HG03025 (cell line): ENCODE measurements around the gene KIF1A.

ENCODE experiments used
- ATAC-seq: cut with Tn5 transposase; IDR thresholded peaks from one replicate; pipeline ENCODE4 v1.9.1; 2021; ENCODE audit warnings: mild to moderate bottlenecking, moderate library complexity; ENCODE audit not compliant: unreplicated experiment, low FRiP score

Gene KIF1A

DNA sequence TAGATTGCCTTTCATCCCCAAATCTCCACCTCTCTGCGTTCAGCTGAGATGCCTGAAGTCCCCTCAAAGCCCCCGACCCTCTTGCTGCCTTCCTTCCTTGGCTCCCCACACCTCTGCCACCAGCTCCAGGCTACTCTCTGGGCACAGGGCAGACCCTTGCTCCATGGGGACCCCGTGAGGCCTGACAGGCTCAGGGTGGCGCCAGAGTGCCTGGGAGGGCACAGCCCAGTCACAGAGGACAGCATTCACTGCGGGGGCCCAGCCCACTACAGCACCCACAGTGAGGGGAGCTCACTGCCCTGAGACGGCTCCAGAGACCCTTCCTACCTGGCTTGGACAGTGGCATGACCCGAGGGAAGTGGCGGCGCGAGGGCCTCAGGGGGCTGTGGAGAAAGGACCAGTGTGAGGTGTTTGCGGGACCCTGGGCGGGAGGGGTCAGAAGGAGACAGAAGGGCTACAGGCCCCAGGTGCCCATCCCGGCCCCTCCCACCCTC lies 77.4 kb downstream of the KIF1A start:
- ATAC-seq, result no peak

DNA sequence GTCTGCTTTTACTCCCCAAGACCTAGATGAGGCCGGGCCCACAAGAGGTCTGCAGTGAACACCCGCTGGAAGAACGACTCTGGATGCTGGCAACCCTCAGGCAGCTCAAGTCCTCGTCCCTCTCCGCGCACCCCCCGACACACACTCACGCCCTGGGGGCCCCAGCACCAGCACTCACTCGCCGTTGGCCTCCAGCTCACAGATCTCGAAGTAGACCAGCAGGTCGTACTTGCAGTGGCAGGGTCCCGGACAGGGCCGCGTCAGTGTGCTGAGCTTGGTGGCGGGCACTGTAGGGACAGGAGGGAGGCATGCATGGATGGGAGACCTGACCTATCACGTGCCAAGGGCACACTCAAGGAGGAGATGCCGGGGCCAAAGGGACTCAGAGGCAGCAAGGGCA lies 78.9 kb downstream of the KIF1A start:
- ATAC-seq, result no peak

DNA sequence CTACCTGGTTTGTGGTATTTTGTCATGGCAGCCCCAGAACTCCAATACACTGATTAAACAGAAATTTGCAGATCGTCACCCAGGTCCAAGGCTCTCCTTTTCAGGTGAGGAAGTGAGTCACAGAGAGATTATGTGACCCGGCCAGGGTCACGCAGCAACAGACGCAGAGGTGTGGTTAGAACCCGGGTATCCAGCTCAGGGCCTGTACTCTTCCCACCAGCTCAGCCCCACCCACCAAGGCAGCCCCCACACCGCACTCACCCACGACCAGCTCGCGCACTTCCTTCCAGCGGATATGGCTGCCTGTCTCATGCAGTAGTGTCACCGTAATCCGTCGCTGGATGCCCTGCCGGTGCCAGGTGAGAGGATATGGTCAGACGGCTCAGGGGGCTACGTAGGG lies 80.2 kb downstream of the KIF1A start:
- no peak for ATAC-seq

DNA sequence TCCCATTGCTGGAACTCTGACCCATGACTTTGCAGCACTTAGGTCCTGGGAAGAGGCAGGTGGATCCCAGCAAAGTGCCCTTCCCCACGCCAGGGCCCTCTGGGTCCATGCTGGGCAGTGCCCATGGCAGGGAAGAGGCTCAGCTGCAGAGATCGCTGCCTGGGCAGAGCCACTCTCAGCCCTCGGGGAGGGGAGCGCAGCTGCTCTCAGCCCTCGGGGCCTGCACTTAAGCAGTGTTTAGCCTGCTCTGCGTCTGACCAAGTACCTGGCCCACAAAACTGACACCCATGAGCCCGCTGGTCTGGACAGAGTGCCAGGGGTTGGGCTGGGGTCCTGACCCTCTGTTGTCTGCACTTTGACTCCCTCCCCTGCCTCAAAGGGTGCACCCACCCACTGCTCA lies 82.1 kb downstream of the KIF1A start:
- no peak for ATAC-seq

DNA sequence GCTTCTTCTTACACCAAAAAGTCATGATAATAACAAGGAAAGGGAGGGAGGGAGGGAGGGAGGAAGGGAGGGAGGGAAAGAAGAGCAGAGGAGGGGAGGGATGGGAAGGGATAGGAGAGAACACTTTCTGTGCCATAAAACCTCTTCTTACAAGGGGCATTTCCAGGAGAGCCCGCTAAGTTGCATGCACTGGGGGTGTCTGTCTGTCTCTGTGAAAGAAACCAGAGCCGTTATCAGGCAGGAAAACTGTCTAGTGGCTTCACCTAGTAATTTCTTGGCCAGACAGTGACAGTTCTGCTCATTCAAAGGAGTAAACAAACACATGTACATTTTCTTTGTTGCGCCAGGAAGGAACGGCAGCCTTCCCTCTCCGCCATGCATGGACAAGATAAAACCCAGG lies 82.5 kb downstream of the KIF1A start:
- no peak for ATAC-seq

DNA sequence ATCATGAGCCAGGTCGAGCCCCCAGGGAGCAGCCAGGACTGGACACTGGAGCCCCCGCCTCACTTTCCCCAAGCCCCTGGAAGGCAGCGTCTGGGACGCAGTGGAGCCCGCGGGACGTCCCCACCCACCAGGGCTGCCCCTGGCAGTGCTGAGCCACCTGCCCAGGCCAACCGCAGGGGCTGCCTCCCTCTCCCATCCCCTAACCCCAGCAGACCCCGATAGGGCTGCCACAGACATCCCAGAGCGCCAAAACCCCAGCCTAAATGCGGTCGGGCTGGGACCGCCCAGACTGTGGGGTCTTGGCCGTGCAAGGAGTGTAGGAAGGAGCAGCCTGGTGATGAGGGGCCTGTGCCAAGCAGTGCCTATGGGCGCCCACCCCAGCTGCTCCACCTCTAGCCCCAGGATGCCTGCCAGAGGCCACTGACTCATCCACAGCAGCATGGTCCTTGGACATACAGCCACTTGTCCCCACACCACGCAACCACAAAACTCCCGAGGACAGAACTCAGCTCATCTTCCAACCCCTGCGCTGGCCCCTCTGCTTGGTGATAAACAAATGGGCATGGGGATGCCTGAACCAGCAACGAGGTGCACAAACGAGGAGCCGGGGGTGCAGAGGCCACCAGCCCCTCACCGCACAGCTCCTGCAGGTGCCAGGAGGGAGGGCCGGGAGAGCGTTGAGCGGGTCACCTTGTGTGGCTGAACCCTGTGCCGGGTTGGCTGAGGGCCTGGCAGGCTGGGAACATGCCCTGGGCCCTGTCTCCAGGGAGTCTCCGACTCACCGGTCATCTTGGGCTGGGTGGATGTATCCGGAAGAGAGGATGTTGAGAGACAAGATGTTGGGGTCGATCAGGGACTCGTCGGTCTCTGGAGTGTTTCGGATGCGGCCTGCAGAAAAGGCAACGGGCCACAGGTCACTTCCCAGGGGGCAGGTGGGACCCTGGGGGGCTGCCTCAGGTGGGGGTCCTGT lies 83.5 kb downstream of the KIF1A start:
- no peak for ATAC-seq

DNA sequence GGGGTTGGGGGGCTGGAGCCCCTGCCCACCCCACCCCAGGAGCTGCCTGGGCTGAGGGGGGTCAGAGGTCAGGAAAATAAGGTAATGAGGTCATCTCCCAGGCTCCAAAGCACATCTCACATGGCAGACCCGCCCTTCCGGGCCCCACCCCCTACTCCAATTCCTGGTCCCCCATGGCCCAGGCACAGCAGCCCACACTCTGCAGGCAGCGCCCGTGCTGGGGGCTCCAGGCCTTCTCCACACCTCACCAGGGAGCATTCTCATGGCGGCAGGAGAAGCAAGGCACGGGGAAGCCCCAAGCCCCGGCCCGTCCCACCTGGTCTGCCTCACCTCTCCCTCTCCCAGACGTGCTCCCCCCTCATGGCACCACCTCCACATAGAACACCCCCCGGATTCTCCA lies 84.5 kb downstream of the KIF1A start:
- ATAC-seq, result no peak

DNA sequence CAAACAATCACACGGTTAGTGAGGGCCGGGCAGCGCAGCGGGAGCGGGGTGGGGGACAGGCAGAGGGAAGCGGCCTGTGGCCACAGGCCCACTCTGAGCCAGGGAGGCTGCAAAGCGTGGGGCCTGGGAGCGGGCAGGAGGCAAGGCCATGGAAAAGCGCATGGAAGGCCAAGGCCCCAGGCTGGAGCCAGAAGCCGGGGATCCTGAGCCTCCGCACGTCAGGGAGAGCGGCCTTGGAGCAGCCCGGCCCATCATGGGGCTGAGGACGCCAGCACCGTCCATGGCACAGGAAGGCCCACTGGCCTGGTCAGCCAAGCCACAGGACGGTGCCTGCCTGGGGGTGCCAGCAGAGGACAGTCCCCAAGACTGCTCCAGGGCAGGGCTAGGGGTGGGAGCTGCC lies 85.3 kb downstream of the KIF1A start:
- no peak for ATAC-seq

DNA sequence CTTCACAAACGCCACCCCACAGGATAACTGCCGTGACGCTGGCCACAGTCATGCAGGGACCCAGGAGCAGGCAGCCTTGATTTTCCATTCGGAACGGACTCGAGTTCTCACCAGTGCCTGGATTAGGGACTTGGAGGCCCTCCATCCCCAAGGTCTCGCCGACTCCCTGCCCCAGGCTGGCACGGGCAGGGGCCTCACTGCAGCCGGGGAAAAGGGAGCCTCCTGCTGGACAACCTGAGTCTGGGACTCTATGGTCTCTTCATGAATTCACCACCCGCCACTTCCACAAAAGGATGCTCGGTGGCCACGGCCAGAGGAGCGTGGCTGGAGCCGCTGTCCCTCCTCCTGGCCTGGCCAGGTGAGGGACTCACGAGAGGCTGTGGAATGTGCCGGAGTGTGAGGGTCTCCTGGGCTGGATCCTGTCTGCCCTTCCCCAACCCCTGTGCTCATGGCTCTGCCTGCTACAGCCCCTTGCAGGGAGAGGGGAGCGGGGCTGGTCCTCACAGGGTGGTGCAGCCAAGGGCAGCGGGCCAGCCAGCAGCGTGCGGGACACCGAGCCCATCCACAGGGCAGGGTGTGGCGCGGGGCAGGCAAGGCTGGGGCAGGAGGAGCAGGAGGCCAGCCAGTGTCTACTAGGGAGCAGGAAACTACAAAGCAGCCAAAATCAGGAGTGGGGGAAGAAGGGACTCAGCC lies 86.1 kb downstream of the KIF1A start:
- no peak for ATAC-seq

DNA sequence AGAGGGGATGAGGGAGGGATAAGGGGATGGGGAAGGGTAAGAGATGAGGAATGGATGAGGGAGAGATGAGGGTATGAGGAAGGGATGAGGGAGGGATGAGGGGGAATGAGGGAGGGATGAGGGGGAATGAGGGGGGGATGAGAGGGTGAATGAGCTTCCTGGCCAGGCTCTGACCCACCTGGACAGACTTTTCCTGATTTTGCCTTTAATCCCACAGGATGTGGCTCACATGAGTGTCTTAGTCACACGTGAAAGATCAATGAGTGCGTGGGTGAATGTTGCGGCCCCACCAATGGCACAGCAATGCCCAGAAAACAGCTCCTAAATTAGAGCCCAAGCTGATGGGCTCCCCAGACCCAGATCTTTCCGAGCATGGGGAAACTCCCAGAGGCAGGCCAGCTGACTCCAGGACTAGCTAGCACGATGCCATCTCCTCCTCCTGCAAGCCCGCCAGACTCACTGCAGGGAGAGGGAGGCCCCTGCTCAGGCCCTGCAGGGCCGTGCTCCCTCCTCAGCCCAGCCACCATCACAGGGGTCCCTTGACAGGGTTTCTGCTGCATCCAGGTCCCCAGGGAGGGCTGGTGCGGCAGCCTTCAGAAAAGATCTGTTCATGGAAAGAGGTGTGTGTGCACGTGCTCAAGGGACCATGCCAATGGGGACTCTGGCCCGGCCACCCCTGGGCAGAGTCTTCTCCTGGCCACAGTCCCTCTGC lies 87.0 kb downstream of the KIF1A start:
- ATAC-seq, result no peak

DNA sequence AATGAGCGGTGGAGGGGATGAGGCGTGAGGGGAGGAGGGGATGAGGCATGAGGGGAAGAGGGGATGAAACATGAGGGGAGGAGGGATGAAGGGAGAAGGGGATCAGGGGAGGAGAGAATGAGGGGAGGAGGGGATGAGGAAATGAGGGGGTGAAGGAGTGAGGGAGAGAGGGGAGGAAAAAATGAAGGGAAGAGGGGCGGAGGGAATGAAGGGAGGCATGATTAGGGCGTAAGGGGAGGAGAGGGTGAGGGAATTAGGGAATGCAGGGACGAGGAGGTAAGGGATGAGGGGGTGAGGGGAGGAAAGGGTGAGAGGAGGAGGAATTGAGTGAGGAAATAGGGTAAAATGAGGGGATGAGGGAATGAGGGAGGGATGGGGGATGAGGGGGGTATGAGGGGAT lies 87.8 kb downstream of the KIF1A start:
- no peak for ATAC-seq

DNA sequence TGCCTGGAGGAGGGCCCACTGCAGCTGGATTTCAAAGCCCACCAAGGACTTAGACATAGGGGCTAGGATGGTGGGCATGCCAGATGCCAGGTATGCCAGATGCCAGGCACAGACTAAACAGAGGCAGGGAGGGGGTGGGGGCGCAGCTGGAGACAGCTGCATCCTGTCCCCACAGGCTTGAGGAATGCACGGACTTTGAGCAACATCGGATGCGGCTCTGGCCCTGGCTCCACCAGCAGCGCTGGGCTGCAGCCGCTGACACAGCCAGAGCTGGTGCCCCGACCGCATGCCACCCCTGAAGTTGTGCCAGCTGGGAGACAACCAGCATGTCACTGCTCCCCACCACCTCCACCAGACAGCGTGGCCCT lies 88.9 kb downstream of the KIF1A start:
- ATAC-seq, result no peak

DNA sequence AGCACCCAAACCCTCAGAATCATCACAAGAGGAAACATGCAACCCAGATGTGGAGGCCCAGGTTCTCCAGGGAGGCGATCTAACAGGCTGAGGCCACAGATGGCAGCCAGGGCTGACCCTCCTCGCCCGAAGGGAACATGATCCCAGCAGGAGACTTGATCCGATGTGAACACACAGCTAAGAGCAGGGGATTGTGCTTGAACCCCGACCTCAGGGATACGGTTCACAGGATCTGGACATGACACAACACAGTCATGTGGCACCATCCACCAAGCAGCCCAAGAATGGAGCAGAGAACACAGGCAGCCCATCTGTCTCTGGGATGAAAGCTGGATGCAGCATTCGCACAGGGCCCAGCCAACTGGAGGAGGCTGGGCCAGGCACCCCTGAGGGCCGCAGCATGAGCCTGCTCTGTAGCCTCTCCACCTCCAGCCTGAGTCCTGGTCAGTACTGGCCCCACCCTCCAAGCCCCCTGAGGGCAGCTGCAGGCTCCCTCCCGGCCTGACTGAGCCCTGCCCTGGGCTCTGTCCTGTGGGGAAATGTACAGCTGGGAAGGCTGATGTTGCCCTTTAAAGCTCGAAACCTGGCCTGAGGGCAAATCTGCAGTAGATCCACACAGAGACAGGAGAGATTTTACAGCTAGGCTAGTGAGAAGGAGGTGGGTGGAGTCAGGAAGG lies 89.4 kb downstream of the KIF1A start:
- no peak for ATAC-seq

DNA sequence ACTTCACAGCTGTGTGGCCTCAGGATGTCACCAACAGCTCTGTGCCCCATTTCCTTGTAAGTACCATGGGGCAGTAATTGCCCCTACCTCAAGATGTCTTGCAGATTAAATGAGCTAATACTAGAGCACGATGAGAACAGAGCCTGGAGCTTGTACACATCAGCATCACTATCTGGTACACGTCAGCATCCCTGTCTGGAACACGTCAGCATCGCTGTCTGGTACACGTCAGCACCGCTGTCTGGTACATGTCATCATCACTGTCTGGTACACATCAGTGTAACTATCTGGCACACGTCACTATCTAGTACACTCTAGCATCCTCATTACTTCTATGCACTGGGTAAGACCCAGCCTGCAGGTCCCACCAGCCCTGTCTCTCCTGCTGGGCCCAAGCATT lies 91.2 kb downstream of the KIF1A start:
- no peak for ATAC-seq

DNA sequence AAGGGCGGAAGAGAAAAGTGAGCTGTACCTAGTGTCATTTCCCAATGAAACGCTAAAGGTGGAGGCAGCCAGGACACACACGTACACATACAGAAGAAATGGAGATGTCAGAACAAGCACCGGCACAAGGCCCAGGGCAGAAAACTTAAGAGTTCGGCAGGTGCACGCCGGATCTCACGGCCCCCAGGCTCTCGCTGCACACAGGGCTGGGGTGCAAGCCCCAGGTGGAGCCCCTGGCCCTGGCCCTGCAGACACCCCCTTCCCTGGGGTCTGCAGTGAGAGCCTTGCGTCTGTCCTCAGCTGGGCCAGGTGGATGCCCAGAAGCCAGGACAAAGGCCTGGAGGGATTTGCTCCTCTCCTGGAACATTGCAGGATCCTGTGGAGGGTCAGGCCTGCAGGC lies 91.7 kb downstream of the KIF1A start:
- ATAC-seq, result no peak

DNA sequence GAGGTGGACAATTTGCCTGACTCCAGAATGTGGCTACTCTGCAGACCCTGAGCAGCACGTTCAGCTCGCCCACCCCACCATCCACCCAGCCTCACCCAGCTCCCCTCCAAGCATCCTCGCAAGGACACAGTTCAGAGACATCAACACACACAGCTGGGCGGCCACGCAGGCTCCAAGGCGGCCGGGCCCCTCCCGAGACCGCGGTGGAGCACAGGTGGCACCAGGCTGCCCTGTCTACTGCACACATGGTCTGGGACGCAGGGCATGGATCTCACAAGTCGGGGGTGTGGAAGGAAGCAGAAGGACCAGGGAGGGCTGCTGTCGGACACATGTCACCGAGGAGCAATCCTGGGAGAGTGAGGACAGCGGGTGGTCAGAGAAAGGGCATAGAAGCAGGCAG lies 92.1 kb downstream of the KIF1A start:
- ATAC-seq, result no peak

DNA sequence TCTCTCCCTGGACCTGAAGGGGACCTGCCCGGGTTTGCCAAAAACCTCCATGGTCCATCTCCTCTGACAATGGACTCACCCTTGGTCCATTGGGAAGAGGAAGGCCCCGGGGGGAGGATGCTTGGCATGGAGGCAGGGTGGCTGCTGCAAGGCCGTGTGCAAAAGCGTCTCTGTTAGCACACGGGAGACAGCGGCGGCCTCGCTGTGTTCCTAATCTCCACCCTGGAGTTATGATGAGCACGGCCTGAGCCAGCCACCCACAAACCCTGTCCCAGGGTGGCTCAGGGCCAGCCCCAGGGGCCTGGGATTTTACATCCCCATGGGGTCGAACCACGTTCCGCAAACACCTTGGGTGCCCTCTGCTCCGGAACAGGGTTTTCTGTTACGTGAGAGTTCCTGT lies 92.6 kb downstream of the KIF1A start:
- no peak for ATAC-seq

DNA sequence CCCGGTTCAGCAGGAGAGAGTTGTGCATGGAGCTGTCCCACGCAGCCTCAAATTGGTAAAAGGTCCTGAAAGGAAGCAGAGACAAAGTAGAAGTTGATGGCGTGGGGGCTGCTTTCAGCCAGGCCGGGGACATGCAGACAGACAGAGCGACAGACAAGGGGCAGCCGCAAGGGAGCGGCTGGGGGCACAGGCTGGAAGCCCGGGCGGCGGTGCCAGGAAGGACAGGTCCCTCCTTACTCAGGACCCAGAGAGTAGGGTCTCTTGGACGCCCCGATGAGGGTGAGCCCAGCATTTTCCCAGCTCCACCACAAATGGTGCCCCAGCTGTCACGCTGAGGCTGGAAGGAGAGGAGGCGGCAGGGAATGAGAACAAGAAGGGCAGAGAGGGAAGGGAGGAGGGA lies 93.1 kb downstream of the KIF1A start:
- ATAC-seq, result no peak

DNA sequence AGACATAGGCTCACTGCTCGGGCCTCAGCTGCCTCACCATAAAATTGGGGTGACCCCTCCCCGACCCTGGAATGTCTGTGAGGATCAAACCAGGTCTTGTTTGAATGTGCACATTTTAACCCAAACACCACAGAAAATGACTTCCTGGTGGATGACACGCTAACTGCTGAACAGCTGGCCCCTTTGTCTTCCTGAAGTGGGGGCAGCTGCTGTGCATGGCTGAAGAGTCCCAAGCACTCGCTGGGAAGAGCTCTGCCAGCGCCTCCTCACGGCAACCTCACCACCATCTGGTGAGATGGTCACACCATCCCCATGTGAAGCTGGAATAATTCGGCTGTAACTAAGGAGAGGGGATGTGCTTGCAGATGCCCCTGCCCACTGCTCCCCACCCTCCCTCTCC lies 94.3 kb downstream of the KIF1A start:
- ATAC-seq, result no peak

DNA sequence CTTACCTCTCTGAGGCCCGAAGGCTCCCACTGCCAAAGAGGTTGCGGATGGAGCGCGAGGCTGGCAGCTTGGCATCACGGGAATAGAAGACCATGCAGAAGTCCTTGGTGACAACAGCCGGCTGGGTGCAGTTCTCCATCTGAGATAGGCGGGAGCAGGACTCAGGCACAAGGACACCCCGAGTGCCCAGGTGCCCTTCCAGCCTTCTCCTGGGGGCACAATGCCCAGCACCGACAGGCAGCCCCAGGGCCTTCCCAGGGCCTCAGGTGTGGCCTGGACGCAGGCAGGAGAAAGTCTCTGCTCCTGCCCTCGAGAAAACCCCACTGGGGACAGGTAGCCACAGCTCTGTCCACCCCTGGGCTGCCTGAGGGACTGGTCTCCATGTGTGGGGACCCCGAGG lies 94.8 kb downstream of the KIF1A start:
- ATAC-seq, result no peak

DNA sequence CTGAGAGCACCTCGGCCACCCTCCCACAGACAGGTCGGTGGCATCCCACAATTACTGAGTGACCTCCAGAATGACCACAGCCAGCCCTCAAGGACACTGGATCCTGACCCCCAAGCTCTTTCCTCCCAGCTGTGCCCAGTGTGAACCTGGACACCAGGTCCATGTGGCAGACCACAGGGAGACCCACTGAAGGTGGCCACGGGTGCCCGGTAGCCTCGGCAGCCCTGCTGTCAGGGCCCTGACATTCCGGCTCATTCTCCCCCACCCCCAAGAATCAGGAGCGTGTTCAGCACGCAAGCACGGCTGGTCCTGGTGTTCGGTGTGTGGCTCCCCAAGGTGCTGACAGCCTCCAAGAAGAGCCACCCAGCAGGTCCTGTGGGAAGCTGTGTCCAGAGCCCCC lies 95.6 kb downstream of the KIF1A start:
- no peak for ATAC-seq
